Measurements from ENCODE around the gene HDX.
"Not testable (repeated sequence)": the region's sequence is repeated elsewhere in the genome, so short reads cannot be mapped to it uniquely, and the experiment has no call there.

Gene HDX

GRCh38 chrX:84336646-84337045, 165.6 kb downstream of the HDX start:
- DNase-seq, result no peak

- DNase-seq, result no peak
Observed at GRCh38 chrX:84335121-84335520, 167.1 kb downstream of the HDX start.

DNA sequence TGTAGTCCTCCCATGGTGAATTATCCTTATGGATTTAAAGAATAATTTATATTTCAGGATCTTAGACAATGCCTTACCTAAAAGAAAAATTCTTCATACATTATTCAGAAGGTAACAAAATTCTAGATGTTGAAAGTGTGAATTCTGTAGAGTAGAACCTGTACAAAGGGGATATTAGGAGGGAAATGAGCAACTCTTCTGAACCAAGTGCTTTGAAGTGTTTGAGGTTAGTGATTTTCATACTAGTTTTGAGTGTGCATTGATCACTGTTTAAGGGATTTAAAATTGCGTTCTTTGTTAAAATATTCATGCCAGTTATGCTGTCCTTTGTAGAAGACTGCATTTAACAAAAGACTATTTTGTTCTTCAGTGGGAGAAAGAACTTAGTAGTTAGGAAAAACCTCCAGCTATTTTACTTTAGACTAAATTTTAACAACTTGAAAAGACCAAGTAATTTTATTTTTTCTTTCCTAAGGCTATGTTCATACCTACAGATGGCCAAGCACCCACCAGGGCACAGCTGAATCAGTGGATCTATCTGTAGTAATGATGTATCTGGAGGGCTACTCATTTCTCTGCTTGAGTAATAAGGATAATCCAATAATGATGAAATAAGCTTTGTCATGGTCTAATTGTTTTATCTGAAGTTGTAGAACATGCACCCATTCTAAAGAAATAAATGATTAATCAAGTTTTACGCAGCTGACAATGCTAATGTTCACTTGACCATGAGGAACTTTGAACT, 180.0 kb downstream of the HDX start:
- no peak for DNase-seq

GRCh38 chrX:84320614-84321013, 181.6 kb downstream of the HDX start:
- no peak for DNase-seq

DNA sequence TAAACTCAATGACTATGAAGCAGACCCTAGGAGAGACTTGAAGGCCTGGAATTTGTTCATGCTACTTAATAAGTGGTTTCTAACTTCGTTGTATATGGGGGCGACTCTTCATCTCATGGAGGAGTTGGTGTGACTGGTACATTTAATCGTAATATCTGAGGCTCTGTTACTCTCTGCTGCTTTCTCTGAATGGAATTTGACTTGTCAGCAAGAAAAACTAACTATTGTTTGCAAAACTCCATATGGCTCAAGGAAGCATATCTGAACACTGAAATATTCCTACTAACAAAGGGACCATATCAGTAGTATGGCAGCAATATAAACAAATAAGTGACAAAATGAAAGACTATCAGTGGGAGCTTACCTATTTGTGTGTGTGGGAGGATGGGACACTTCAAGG, 182.2 kb downstream of the HDX start:
- DNase-seq, result no peak

DNA sequence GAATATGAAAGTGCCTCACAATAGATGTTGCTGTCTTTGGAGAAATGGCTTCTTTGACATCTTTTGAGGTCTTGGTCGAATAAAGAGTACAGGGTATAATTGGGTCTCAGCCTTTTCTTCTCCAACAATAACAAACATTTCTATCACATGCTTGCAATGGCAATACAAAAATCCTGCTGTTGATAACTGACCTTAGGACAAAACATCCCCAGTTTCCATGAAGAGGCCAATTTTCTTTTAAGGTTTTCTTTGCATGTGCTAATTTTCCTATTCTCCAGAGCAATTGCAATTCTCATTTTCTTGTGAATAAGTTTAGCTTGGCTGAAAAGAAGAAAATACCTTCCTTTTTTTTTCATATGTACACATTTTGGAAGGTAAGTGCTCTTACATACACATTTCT, 183.6 kb downstream of the HDX start:
- no peak for DNase-seq

DNA sequence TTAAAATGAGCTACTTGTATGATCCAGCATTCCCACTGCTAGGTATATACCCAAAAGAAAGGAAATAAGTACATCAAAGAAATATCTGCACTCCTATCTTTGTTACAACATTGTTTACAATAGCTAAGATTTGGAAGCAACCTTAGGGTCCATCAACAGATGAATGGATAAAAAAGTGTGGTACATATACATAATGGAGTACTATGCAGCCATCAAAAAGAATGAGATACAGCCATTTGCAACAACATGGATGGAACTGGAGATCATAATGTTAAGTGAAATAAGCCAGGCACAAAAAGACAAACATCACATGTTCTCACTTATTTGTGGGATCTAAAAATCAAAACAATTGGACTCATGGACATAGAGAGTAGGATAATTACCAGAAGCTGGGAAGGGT, 186.3 kb downstream of the HDX start:
- not testable (repeated sequence) for DNase-seq
